ENCODE measurements around the gene CLHC1. TPM values are rescaled to one million over a fixed set of nuclear protein-coding genes. Genes with fewer than 3 reads are reported as not detected.
"Not testable (repeated sequence)": the region's sequence is repeated elsewhere in the genome, so short reads cannot be mapped to it uniquely, and the experiment has no call there.

Gene CLHC1
- total RNA-seq = 38.0 to 46.7 TPM (median 40.5 TPM) in 3 replicates

DNA sequence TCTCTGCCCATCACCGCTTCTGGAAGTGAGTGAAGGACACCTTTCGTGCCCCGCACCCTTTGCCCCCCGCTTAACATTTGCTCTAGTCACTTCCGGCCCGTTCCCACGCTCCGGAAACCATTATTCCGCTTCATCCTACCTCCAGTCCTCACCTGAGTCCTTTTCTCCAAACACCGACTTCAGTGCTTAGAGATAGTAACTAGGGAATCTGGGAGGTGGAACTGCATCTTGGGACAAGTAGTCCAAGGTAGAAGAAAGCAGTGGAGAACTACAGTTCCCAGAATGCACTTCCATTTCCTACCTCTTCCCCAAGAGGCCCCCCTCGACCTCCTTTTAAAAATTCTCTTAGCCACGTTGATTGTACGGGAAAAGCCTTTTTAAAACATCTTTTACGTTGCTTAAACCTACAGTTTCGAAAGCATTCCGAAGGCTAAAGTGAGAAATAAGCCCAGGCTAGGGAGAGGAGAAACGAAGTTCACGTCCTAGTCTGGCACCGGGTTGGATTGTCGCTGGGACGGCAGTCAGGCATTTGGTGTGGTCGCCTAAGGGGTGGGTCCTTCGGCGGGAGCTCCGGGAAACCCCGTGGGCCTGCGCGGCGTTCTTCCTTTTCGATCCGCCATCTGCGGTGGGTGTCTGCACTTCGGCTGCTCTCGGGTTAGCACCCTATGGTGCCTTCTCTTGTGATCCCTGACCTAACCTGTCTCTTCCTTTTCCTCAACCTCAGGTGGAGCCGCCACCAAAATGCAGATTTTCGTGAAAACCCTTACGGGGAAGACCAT, at the start of gene CLHC1, which contains the start of gene RPS27A:
Gene CLHC1, minus strand, starts transcription at position 210 of the 779 bp plus-strand sequence. CDS start 9,882 bp downstream, outside the sequence.
Gene RPS27A, plus strand, starts transcription at position 605 of the 779 bp plus-strand sequence. Its CDS starts 137 bp downstream, at position 742.
- H3K27me3 Mint-ChIP-seq (ENCODE audit: low read depth) = no peaks in the 10 kb centered on the region
- peaks cover 38% of the 10 kb centered on the region for H3K4me1 Mint-ChIP-seq
- H3K9me3 Mint-ChIP-seq = no peaks in the 10 kb centered on the region
- peak within 1 kb of the TSS; percentile 99 for H3K27ac Mint-ChIP-seq
- peak; percentile 81 to 96 for DNase-seq (ENCODE audit: low spot score in 2 of 2, unreplicated experiment in 2 of 2)
- TF ChIP-seq, protein P1, sequence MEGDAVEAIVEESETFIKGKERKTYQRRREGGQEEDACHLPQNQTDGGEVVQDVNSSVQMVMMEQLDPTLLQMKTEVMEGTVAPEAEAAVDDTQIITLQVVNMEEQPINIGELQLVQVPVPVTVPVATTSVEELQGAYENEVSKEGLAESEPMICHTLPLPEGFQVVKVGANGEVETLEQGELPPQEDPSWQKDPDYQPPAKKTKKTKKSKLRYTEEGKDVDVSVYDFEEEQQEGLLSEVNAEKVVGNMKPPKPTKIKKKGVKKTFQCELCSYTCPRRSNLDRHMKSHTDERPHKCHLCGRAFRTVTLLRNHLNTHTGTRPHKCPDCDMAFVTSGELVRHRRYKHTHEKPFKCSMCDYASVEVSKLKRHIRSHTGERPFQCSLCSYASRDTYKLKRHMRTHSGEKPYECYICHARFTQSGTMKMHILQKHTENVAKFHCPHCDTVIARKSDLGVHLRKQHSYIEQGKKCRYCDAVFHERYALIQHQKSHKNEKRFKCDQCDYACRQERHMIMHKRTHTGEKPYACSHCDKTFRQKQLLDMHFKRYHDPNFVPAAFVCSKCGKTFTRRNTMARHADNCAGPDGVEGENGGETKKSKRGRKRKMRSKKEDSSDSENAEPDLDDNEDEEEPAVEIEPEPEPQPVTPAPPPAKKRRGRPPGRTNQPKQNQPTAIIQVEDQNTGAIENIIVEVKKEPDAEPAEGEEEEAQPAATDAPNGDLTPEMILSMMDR (IDR thresholded peaks at IDR 0.05; ENCODE audit: unreplicated experiment) = no peak
- peaks cover 17% of the 10 kb centered on the region for H3K36me3 Mint-ChIP-seq
- peak within 1 kb of the TSS; percentile 91 for H3K4me3 Mint-ChIP-seq

DNA sequence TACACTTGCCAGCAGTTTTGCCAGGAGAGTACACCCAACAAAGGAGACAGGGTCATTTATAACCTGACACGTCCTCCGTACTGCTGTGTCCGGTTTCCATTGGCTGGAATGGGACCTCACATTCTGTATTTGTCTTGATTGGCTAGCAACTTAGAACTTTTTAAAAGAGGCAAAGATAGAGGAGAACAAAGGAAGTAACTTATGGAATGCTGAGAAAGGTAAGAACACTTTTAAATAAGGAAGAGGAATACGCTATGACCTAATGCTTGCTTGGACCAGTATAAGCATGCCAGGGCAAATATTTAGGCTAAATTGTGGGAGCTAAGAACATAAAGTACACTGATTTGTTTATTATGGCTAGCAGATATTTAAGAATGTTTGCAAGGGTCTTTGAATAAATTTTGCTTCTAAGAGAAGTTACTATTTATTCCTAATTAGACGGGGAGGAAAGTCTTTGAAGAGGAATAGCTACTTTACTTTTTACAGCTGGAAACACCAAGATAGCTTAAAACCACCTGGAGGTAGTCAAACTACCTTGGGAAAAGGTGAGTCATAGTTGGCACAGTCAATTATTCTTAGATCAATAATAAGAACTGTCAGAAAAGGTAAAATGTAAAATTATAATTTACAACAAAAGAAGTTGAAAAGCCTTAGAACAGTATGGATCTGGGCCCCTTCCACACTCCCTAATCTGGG, 48.9 kb upstream of the CLHC1 start:
- not testable (repeated sequence) for H3K9me3 Mint-ChIP-seq; H3K27me3 Mint-ChIP-seq (ENCODE audit: low read depth); H3K36me3 Mint-ChIP-seq; DNase-seq (ENCODE audit: low spot score in 2 of 2, unreplicated experiment in 2 of 2)
- Mint-ChIP-seq H3K4me3 (peak overlapping the region; percentile 85), H3K4me1 (peaks cover 25% of the 10 kb centered on the region), H3K27ac (peak overlapping the region; percentile 74)

DNA sequence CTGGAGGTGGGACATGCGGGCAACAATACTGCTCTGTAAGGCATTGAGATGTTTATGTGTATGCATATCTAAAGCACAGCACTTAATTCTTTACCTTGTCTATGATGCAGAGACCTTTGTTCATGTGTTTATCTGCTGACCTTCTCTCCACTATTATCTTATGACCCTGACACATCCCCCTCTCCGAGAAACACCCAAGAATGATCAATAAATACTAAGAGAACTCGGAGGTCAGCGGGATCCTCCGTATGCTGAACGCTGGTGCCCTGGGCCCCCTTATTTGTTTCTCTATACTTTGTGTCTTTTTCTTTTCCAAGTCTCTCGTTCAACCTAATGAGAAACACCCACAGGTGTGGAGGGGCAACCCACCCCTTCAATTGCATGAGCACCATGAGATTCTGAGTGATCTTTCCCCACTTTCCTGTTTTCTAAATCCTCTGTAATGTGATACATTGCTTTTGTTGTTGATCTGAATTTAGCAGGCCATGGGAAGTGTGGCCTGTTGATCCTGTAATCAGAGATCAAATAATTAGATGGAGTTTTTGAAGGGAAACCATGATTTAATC, 47.8 kb upstream of the CLHC1 start:
- H3K4me3 Mint-ChIP-seq = peak overlapping the region; percentile 38
- H3K9me3 Mint-ChIP-seq; DNase-seq (ENCODE audit: low spot score in 2 of 2, unreplicated experiment in 2 of 2); H3K36me3 Mint-ChIP-seq; H3K27me3 Mint-ChIP-seq (ENCODE audit: low read depth): not testable (repeated sequence)
- peaks cover 25% of the 10 kb centered on the region for H3K4me1 Mint-ChIP-seq
- peak overlapping the region; percentile 54 for H3K27ac Mint-ChIP-seq

DNA sequence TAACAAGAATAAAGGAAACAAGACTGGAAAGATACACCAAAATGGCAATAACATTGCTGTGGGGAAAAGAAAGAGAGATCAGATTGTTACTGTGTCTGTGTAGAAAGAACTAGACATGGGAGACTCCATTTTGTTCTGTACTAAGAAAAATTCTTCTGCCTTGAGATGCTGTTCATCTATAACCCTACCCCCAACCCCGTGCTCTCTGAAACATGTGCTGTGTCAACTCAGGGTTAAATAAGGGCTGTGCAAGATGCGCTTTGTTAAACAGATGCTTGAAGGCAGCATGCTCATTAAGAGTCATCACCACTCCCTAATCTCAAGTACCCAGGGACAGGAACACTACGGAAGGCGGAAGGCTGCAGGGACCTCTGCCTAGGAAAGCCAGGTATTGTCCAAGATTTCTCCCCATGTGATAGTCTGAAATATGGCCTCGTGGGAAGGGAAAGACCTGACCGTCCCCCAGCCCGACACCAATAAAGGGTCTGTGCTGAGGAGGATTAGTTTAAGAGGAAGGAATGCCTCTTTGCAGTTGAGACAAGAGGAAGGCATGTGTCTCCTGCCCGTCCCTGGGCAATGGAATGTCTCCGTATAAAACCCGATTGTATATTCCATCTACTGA, 47.2 kb upstream of the CLHC1 start:
- Mint-ChIP-seq H3K4me1 (peaks cover 25% of the 10 kb centered on the region), H3K27ac (peak overlapping the region; percentile 54), H3K4me3 (peak overlapping the region; percentile 38)
- H3K27me3 Mint-ChIP-seq (ENCODE audit: low read depth); H3K36me3 Mint-ChIP-seq; DNase-seq (ENCODE audit: low spot score in 2 of 2, unreplicated experiment in 2 of 2); H3K9me3 Mint-ChIP-seq: not testable (repeated sequence)

DNA sequence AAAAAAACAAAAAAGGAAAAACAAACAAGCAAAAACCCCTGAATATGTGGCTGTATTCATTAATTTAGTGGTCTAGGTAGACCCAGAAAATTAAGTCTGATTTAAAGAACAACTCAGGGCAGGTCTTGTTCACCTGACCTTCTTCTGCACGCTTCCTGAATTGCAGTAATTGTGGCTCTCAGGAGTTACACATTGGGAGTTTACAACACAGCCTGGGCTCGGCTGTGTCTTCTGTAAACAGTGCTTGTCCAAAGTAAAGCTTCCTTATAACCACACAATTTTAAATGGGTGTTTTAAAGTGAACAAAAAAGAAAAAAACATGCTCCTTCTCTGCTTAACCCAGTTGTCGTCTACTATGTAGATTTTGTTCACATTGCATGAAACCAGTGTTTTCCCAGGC, 45.2 kb upstream of the CLHC1 start:
- no peak overlapping the region for H3K27ac Mint-ChIP-seq
- no peaks in the 10 kb centered on the region for H3K36me3 Mint-ChIP-seq
- H3K9me3 Mint-ChIP-seq = no peaks in the 10 kb centered on the region
- no peak for DNase-seq (ENCODE audit: low spot score in 2 of 2, unreplicated experiment in 2 of 2)
- H3K27me3 Mint-ChIP-seq (ENCODE audit: low read depth) = no peaks in the 10 kb centered on the region
- no peak overlapping the region for H3K4me3 Mint-ChIP-seq
- peaks cover 17% of the 10 kb centered on the region for H3K4me1 Mint-ChIP-seq
- TF ChIP-seq, protein P1 (IDR thresholded peaks at IDR 0.05; ENCODE audit: unreplicated experiment) = no peak

DNA sequence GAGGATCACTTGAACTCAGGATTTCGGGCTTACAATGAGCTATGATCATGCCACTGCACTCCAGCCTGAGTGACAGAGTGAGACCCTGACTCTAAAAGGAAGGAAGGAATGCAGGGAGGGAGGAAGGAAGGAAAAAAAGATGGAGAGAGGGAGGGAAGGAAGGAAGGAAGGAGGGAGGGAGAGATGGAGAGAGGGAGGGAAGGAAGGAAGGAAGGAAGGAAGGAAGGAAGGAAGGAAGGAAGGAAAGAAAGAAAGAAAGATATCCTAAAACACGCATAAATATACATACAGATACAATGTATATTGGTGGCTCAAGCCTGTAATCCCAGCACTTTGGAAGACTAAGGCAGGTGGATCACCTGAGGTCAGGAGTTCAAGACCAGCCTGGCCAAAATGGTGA, 42.3 kb upstream of the CLHC1 start:
- not testable (repeated sequence) for H3K4me3 Mint-ChIP-seq, H3K27ac Mint-ChIP-seq
- H3K4me1 Mint-ChIP-seq = peaks cover 10% of the 10 kb centered on the region

DNA sequence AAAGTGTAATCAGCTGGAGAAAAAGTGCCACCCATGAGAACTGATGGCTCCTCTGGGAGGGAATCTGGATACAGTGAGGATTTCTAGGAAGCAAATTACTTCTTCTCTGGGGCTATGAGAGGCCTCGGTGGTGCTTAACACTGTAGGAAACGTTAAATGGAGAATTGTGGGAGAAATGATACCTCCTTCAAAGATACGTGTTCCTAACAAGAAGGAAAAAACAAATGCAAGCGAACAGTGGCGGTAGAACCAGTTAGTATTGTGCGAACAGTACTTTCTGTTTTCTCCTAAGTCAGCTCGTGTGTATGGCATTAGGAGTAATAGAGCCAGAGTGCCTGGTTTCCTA, 37.5 kb upstream of the CLHC1 start:
- Mint-ChIP-seq H3K4me1 (peaks cover 18% of the 10 kb centered on the region), H3K27me3 (ENCODE audit: low read depth) (no peaks in the 10 kb centered on the region), H3K9me3 (no peaks in the 10 kb centered on the region), H3K4me3 (peak overlapping the region; percentile 93), H3K36me3 (peaks cover 2% of the 10 kb centered on the region), H3K27ac (peak overlapping the region; percentile 98)
- DNase-seq (ENCODE audit: low spot score in 2 of 2, unreplicated experiment in 2 of 2) = no peak
- TF ChIP-seq, protein P1 (IDR thresholded peaks at IDR 0.05; ENCODE audit: unreplicated experiment) = no peak

More for the DNA sequence above, 42.3 kb upstream of the CLHC1 start:
- DNase-seq (ENCODE audit: low spot score in 2 of 2, unreplicated experiment in 2 of 2); H3K27me3 Mint-ChIP-seq (ENCODE audit: low read depth); H3K9me3 Mint-ChIP-seq; H3K36me3 Mint-ChIP-seq: not testable (repeated sequence)

All from mesothelial cell of epicardium (in vitro differentiated cells).